HG03354 (cell line): Measurements from ENCODE around the gene DZIP1L.

Experiments used
- ATAC-seq: cut with Tn5 transposase; IDR thresholded peaks from one replicate; pipeline ENCODE4 v1.9.1; 2021; ENCODE audit warnings: mild to moderate bottlenecking; ENCODE audit not compliant: unreplicated experiment, poor library complexity, severe bottlenecking

The DZIP1L gene

DNA sequence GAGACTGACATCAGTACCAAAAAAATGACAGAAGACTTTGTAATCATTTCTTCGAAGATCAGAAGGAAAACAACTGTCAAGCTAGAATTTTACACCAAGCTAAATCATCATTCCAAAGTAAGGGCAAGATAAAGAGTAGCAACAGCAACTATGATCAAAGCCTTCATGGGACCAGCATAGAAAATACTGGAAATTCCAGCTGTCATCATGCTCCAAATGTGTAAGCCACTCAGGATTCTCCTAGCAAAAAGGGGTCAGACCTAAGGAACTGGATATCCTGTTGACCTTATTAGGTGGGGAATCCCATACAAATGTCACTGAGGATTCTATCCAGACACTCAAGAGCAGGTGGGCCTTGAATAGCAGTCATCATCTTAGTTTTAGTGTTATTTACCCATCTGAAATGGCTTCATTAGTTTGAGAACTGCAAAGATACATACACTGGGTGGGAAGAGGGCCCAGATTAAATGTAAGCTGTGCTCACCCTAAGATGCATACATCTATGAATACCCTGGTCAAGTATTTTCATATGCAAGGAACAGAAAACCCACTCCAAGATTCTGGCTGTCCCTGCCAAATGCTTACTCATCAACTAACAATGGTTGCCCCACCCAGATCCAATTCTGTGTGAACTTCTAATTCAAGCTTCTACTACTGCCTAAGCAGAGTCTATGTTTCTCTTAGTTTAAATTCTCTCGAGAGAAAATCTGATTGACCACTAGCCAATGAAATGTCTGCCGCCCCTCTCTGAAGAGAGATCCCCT lies 72.0 kb downstream of the DZIP1L start:
- ATAC-seq = no peak

DNA sequence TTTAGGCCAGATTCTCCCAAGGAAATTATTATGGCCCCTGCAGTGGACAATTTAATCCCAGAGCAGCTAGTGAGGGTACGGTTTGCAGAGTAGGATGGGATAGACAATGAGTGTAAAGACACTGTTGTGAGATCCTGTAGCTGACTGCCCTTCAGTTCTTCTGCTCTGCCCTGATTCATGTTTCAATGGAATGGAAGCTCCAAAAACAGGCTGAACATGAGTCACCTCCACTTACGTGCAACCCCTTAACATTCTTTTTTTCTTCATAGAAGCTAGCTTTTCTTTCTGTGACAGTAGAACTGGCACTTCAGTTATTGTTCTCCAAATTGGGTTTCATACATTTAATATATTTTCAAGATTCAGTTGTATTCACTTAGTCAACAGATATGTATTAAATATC lies 73.4 kb downstream of the DZIP1L start:
- no peak for ATAC-seq

GRCh38 chr3:138038725-138039462 lies 76.5 kb downstream of the DZIP1L start:
- ATAC-seq = no peak

DNA sequence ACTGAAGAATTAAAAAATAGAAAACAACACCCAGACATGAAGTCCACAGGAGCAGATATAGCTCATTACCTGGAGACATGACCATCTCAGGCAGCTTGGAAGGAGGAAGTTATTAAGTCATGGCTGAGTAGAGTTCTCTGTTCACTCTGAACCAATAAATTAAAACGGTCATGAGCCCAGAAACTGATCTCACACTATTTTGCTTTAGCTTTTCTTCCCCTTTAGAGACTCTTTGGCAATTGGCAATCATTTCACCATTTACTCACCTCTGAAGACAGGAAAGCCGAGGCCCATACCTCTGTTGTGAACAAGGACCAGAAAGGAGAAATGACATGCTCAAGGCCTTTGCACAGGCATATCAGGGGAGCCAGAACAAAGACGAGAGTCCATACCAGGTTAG lies 78.8 kb downstream of the DZIP1L start:
- peak; percentile 36 for ATAC-seq

- no peak for ATAC-seq
Measured at GRCh38 chr3:138034918-138035317, 80.5 kb downstream of the DZIP1L start.

GRCh38 chr3:138033202-138033691 lies 82.2 kb downstream of the DZIP1L start:
- ATAC-seq = peak; percentile 13

DNA sequence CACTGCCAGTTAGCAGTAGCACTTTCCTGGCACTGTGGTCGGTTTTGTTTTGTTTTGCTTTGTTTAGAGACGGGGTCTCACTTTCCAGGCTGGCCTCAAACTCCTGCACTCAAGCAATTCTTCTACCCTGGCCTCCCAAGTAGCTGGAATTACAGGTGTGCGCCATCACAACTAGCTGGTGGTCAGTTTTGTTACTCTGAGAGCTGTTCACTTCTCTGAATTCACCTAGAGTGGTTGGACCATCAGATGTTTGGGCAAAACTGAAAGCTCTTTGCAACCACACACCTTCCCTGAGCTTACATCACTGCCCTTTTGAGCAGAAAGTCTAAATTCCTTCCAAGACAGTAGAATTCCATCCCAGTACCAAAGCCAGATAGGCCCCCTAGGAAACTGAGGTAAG lies 82.8 kb downstream of the DZIP1L start:
- peak; percentile 57 for ATAC-seq

DNA sequence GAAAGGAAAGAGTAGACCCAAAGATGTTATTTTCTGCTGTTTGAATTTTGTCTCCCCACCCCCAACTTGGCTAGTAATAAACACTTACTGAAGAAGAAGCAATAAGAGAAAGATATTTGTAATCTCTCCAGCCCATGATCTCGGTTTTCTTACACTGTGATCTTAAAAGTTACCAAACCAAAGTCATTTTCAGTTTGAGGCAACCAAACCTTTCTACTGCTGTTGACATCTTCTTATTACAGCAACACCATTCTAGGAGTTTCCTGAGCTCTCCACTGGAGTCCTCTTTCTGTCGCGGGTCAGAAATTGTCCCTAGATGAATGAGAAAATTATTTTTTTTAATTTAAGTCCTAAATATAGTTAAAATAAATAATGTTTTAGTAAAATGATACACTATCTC lies 83.9 kb downstream of the DZIP1L start:
- no peak for ATAC-seq

DNA sequence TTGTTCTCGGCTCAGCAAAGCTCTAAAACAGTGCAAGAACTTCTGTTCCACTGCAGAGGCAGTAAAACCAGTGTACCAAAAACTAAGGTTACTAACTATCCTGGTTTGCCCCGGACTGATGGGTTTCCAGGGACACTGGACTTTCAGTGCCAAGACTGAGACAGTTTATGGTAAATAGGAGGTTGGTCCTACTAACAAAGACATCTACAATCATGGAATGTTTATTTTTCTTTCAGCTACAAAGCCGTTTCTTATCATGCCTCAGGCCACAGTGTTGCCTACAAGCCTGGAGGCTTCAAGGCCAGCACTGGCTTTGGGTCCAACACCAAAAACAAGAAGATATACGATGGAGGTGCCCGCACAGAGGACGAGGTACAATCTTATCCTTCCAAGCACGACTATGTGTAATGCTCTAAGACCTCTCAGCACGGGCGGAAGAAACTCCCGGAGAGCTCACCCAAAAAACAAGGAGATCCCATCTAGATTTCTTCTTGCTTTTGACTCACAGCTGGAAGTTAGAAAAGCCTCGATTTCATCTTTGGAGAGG lies 84.6 kb downstream of the DZIP1L start:
- ATAC-seq = no peak

DNA sequence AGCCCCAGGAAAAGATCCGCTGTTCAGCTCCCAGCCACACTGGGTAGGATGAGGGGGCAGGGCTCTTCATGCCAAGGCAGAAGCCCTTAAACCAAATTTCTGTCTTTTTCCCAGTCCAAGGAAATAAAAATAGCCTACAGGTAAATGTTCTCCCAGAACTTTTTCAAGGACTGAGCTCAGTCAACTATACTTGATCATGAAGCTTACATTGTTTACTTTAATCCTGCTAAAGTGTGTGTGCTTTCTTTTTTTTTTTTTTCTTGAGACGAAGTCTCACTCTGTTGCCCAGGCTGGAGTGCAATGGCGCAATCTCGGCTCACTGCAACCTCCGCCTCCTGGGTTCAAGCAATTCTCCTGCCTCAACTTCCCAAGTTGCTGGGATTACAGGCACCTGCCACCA lies 87.6 kb downstream of the DZIP1L start:
- ATAC-seq = no peak

- ATAC-seq = no peak
Measured at GRCh38 chr3:138025553-138025952, 89.9 kb downstream of the DZIP1L start.

DNA sequence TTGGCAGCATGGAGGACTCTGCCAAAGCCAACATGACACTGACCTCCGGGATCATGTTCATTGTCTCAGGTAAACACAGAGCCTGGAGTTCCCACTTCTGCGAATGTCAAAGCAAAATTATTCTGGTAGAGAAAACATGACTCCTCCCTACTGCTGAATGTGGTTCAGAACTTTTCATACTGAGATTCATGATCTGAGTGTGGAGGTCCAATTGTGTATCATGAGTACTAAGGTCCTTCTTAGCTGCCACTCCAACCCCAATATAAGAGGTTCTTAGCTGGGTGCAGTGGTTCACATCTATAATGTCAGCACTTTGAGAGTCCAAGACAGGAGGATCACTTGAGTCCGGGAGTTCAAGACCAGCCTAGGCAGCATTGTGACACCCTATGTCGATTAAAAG lies 91.7 kb downstream of the DZIP1L start:
- no peak for ATAC-seq

- ATAC-seq = no peak
Measured at GRCh38 chr3:138019281-138020069, 95.9 kb downstream of the DZIP1L start.

DNA sequence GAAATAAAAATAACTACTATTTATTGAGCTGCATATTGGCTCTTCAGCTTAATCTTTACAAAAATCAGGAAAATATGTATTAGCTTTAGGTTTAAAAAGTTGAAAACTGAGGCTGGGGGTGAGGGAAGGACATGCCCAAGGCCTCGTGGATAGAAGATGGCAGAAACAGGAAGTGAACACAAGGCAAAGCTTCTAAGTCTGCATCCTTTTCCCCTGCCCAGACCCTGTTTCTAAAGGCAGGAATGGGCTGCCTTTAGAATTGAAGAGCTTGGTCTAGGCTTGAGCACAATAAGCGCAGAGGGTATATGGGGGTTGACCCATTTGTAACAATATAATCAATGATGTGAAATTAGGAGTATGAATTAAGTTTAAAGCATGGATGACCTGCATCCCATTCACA lies 99.3 kb downstream of the DZIP1L start:
- no peak for ATAC-seq

GRCh38 chr3:138012526-138012925 lies 102.9 kb downstream of the DZIP1L start:
- ATAC-seq = no peak
